ENCODE measurements around the gene OSBPL7.
A peak's percentile ranks its signal among the peaks of the same experiment; 100 is the strongest.

Gene OSBPL7

DNA sequence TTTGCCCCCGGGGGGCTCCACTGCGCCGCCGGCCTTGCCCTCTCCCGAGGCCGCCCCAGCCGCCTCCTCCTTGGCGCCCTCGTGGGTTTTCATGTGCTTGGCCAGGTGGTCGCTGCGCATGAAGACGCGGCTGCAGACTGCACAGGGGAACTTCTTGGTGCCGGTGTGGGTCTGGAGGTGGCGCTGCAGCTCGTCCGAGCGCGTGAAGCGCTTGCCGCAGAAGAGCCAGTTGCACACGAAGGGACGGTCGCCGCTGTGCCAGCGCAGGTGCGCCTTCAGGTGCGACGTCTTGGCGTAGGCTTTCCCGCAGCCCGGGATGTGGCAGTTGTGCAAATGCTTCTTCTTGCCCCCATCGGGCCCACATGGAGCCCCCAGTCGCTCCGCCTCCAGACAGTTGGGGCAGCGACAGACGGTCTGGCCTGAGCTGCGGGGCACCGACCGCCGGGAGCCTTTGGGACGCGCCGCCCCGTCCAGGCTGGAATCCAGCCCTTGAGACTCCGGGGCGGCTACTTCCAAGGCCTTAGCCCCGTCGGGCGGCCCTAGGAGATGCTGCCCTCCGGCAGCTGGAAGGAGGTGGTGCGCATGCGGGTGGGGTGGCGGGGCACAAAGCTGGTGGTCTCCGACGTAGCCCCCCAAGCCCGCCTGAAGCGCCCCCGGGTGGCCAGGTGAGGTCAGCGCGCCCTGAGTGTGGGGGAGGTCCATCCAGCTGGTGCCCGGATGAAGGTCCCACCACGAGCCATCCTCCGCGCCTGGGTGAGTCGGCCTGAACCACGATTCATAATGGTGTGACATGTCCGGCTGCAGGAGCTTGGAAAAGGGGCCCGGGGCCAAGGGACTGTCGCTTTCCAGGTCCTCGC lies 26.0 kb upstream of the OSBPL7 start:
- DNase-seq: peak in 1 of 3 donors; percentile 54

DNA sequence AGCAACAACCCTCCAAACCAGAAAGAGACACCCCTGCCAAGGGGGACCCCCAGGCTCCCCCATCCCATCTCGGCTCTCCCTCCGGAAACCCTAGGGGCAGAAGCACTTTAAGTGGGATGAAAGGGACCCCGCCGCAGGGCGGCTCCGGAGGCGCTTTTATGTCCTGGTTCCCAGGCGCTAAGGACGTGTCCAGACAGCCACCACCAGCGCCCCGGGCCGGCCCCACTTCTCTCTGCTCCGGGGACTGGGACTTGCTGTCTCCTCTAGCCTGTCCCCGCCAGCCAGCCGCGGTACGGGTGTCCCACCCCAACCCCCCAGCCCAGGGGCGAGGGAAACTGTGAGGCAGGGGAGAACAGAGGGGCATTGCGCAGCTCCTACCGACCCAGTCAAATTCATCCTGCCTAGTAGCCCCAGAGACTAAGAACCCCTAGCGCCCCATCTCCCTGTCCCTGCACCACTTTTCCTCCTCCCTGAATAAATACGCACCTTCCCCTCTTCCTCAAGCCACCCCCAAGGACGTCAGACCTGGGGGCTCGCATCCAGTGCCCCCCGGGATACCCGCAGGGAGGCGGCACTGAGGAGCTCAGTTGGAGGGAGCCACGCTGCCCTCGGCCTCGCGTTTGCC lies 25.2 kb upstream of the OSBPL7 start:
- no peak for DNase-seq

DNA sequence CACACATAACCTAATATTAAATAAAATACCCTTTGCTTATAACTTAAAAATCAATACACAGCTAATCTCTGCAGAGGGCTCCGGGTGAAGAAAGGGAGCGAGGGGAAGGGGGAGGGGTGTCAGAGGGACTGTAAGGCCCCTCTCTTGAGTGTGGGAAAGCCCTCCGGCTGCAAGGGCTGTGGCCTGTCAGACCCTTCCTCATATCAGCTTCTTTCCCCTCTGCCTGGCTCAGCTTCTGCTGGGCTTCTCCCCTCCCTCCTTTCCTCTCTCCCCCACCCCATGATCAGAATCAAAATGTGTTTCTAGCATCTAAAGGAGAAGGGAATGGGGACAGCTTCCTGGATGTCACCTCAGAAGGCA lies 24.1 kb upstream of the OSBPL7 start:
- no peak for DNase-seq

DNA sequence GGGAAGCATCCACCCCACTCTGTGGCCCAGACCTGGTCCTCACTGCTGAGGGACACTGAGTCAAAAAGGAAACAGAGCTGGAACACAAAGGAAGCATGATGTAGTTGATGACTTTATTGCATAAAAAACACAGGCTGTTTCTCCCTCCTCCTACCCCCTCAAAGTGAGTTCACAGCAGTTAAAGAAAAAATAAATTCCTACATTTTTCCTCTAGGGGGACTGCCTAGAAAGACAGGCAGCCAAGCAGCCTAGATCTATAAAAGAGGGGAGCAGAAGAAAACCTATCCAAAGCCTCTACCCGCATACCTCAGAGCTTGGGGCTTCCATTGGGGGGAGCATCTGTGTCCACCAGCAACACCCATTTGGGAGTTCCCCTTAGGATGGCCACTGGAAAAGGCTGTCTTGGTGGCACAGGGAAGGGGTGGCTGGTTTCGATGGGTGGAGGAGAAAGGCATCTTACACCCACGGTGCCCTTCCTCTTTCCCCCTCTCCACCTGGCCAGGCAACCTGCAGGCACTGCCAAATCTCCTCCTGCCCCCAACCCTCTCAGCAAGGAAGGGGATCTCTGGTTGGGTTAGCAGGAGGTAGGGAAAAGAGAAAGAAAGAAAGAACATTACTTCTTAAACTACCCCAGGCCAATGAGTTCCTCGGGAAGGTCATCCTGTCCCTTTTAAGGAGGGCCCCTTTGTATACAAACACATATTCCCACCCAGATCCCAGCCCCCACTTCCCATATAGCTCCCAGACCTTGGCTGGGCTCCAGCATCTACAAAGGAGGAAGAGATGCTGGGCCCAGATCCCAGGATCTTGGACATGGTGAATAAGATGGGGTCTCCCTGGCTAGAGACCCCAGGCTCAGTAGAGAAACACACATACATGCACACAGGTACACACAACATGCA lies 23.5 kb upstream of the OSBPL7 start:
- peak; percentile 28 to 60 (median 49) for DNase-seq

DNA sequence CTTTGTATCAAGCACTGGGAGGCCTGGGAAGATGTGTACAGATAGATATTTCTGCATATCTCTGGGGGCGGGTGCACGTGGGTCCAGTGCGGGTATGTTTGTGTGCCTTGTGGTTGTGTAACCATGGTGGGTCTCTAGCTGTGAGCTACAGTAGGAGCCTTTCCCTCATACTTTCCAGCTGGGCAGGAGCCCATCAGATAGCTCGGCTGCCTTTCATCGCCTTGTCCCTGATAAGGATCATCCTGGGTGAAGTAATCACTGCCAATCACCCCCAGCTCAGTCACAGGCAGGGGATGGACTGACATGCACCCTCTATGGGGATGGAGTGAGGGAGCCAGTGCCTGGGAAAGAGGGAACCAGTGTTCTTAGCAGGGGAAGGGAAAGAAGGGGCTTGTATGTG lies 22.6 kb upstream of the OSBPL7 start:
- DNase-seq: no peak

DNA sequence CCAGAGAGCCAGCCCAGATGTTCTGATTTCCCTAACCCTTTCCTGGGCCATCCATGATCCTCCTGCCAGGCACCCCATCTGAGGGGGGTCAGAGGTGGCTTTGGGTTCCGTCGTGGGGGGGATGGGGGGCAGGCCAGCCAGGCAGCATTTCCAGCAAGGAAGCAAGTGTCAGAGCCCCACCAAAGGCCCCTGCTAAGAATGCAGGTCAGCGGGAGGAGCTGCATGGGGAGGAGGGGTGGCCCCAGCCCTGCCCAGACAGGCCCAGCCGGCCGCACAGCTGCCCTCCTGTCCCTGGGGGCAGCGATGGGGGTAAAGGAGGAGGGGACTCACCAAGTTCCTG lies 21.8 kb upstream of the OSBPL7 start:
- DNase-seq: no peak

DNA sequence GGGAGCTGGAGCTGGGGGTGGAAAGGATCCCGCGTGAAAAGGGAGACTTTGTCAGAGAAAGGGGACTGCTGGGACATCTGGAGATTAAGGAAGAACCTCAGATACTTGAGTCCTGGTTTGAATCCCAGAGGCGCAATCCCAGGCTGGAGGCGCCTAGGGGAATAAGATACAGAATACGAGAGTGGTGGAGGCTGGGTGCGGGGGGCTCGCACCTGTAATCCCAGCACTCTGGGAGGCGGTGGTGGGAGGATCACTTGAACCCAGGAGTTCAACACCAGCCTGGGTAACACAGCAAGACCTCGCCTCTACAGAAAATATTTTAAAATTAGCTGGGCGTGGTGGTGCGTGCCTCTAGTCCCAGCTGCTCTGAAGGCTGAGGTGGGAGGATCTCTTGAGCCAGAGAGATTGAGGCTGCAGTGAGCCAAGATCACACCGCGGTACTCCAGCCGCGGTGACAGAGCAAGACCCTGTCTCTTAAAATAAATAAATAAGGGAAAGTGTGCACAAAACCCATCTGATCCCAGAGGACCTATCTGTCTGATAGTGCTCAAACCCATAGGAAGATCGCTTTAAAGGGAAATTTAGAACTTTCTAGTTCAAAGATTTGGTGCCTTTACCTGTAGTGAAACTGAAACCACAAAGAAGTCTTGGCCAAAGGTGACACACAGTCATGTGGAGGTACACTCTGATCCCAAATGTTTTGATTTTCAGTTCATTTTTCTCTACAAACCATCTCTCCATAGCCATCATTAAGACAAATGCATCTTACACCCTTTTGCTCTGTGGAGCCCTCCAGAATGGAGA lies 20.1 kb upstream of the OSBPL7 start:
- no peak for DNase-seq

DNA sequence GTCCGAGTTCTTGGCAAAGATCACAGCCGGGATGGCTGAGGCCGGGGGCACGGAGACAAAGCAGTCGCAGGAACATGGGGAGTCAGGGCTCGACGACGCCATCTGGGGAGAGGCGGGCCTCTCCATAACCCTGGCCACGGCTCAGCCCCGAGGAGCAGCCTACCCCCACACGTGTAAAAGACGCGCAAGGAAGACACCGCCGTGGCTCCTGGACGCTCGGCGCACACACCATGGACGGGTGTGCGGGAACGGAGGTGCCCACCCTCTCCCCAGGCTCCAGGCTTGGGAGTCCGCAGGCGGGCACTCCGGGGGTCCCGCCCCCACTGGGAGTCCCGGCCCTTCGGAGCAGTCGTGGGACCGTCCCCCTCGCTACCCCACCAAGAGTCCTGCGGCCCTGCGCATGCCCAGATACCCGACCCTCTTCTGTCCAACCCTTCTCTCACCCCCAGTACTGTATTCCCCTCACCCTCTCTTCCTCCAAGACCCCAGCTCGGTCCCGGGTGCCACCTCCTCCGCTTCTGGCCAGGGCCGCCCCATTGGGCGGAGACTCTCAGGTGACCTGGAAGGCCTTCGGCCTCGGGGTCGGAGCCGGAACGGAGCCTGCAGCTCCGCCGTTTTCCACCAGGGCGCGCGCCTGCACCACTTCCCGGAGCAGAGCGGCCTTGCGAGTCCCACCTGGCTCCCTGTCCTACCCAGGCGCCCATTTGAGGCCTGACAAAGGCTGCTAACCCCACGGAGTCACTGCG lies 19.3 kb upstream of the OSBPL7 start, which contains the start of gene SCRN2:
Gene SCRN2 (minus strand): TSS at position 532 of the 746 bp plus-strand sequence. CDS start 430 bp downstream, at position 102.
- peak; percentile 83 to 91 (median 90) for DNase-seq

DNA sequence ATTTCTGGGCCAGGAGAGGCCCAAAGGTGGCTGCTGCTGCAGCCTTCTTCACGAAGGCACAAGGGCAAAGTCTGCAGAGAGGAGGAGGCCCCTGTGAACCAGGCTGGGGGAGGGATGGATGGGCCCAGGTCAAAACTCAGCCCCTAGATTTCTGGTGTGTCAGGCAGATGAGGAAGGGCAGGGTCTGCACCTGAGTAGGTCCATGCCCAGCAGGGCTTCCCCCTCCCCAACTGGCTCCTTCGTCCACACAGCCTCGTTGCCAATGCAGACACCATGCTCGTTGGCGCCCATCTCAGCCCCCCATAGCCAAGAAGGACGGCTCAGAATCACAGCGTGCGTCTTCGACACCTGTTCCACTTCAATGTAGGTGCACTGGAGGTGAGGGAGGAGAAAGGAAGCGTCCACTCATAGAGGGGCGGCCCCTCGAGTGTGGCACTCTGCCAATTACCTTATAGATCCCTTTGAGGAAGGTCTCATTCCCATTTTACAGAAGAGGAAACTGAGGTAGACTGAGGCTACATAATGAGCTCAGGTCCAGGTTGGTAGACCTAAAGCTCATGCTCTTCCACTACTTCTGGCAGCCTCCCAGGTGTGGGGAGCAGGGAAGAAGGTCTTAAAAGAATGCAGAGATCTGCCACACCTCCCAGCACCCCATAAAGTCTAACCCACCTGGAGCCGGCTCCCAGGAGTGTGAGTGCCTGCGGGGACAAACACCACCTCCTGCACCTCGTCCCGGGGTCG lies 18.6 kb upstream of the OSBPL7 start:
- no peak for DNase-seq

DNA sequence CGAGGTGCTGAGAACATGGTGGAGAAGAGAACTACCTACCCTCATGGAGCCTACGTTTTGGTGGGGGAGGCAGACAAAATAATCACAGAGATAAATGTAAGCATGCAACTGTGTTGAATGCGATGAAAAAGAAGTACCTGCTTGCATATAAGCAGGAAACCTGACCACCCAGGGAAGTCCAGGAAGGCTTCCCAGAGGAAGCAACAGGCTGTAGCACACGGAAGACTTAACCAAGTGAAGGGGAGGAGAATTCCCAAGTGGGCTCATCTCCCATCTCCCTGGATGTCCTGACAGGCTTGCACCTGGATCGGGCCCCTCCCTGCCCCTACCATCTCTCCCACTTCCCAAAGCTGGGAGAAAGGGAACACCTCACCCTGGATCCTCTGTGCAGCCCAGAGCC lies 17.5 kb upstream of the OSBPL7 start:
- DNase-seq: no peak

DNA sequence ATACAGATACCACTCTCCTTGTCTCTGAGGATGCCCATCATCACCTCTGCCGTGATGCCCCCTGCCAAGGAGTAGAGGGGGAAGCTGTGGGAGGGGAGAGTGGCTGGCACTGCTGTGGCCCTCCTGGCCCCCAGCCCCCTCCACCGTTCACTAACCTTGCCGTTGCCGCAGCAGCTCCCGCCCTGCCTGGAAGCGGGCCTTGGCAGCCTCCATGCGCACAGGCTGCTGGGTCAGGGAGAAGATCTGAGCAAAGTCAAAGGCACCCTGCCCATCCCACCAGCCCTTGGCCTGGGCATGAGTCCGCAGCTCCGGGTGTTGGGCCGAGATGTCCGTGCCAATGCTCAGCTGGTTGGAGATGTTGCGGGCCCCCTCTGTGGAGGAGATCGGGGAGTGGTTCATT lies 17.0 kb upstream of the OSBPL7 start:
- no peak for DNase-seq

DNA sequence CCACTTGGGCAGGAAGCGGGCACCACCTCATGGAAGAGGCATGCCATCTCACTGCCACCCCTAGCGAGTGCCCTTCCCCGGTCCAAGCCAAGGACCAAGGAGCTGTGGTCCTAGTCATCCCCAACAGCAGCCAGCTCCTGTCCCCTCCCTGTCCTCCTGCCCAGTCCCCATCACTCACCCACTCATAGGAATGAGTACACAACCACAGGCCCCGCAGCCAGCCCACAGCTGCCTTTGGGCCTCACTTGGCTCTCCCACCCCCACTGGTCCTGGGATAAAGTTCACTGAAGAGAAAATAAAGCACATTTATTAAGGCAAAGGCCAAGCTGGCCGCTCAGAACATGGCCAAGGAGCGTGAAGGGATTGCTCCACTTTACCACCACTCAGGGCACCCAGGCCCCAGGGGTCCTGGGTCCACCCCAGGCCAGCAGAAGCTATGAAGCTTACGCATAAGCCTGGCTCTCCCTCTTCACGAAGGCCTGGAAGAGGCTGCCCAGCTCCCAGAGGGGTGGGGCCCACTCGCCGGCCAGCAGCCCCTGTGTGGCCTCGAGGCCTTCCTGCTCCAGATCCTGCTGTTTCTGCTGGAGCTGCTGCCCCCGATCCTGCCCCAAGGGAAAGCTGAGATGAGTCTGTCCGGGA lies 15.9 kb upstream of the OSBPL7 start:
- DNase-seq: no peak

DNA sequence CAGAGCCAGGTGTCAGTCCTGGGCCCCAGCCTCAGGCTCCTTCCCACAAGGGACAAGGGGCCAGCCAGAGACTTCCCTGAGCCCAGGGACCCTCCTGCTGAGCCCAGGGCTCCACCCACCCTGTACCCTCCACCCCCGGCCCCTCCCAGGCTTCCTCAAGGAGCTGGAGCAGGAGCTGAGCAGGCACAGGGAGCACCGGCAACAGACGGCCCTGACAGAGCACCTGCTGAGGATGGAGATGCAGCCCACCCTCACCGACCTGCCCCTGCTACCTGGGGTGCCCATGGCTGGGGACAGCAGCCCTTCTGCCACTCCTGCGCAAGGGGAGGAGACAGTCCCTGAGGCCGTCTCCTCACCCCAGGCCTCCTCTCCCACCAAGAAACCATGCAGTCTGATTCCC lies 15.0 kb upstream of the OSBPL7 start:
- no peak for DNase-seq

DNA sequence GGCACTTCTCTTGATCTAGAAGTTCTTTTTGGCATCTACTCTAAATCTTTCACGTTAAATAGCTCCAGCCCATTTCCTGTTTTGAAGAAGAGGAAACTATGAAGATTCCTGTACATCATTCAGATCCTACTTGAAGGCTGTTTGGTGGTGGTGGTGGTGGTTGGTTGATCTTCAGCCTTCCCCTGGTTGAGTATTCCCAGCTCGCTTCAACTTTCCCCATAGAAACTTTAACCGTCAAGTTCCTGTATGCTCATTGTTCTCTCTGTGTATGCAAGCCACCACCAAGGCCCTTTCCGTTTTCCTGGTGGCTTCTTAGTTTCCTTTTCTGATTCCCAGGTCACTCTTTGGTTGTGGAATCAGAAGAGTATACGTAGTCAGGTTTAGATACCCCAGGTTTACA lies 13.2 kb upstream of the OSBPL7 start:
- DNase-seq: no peak

DNA sequence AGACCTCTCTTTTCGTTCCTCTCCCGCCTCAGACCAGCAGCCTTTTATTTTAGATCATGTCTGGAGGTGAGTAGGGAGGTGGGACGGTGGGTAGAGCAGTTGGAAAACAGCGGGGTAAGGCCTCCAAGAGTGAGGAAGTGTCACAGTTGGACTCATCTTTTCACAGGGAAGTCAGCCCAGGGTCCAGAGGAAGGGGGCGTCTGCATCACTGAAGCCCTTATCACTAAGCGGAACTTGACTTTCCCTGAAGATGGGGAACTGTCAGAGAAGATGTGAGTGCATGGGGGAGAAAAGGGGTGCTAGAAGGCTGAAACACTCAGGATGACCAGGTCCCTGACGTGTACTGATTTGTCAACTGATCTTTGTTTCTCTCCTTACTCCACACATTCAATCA lies 10.3 kb upstream of the OSBPL7 start:
- peak; percentile 78 to 85 (median 78) for DNase-seq

DNA sequence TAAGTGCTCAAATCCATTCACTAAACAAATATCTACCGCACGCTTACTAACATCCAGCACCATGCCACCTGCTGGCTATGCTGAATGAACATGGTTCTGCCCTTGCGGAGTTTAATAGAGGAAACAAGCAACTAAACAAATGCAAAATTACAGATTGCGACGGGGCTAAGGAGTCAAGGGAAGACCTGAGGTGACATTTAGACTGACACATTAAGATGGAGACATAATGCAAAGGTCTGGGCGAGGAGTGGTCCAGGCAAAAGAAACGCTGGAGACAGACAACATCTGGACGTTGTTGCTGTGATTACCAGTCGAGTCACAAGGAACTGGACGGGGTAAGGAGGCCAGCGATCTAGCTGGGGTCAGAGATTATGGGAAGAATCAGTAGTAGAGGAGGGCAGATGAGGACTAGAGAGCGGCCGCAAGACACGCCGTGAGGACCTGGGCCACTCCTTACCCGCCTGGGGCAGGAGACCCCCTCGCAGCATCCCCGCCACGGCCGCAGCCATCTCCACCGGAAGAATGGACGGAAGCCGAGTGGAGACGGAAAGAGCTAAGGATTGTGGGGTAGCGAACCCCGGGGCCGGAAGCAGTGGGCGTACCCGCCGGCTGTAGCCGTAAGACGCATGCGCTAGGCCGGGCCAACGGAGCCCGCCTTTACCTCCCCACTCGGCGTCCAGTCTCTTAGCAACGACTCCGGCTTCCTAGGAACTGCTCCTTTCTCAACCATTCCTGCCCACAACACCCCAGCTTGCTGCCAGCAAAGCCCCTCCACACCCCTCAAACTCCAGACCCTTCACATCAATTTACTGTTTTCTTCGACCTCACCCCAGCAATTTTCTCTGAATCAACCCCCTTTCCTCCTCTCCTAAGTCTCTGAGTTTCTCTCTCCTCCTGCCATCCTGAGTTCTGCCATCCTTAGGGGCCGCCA lies 9.7 kb upstream of the OSBPL7 start, which contains the start of the genes LRRC46 and MRPL10:
Gene LRRC46 (plus strand): TSS at position 668 of the 931 bp plus-strand sequence. CDS start 320 bp downstream, outside the sequence.
Gene MRPL10 (minus strand): TSS at position 539 of the 931 bp plus-strand sequence. CDS start 30 bp downstream, at position 509.
- peak; percentile 92 to 96 (median 95) for DNase-seq

DNA sequence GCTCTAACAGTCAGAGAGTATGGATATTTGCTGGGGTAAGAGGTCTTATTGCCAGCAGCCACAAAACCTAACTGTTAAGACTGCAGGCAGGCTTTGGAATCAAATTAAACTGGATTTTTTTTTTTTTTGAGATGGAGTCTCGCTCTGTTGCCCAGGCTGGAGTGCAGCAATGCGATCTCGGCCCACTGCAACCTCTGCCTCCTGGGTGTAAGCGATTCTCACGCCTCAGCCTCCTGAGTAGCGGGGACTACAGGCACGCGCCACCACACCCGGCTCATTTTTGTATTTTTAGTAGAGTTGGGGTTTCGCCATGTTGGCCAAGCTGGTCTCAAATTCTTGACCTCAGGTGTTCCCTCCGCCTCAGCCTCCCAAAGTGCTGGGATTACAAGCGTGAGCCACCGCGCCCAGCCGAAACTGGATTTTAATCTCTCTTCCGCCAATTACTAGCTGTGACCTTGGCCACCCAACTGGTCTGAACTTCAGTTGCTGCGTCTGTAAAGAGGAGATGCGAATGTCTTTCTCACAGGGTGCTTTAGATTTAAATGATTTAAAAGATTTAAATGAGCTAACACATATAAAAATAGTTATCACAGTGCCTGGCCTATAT lies 8.9 kb upstream of the OSBPL7 start:
- DNase-seq: no peak

DNA sequence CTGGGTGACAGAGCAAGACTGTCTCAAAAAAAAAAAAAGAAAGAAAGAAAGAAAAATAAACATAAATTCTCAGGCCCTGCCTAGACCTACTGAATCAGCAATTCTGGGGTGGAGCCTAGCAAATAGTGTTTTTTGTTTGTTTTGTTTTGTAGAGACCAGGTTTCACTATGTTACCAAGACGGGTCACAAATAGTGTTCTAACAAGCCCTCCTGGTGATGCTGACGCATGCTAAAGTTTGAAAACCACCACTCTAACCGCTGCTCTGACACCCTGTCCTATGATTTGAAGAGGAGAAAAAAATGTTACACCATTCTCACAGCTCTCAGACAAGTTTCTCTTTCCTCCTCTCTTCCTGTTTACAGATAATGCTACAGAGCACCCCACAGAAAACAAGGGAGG lies 8.3 kb upstream of the OSBPL7 start:
- DNase-seq: no peak

DNA sequence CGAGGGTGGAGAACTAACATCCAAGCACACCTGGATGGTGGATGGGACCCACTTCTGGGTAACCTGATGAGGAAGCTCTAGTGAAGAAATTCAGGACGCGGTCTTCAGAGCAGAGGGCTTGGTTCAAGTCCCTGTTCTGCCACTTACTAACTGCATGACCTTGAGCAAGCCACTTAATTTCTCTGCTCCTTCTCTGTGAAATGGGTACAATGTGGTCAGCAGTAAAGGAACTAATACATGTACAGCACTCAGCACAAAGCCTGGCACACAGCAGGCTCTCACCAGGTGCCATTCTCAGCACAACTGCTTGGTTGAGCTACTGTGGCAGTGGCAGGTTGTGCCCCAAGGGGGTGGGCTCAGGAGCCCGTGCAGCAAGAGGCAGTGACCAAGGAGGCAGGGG lies 1.9 kb upstream of the OSBPL7 start:
- no peak for DNase-seq
